T-helper 1 cell treated with Interleukin-12 subunit alpha and Interleukin-12 subunit beta and Interleukin-4 antibody, amounts not matched to agents 30 μg/mL and 1 μg/mL, for 36 hours (primary cell): ENCODE data around the gene AUTS2.

ENCODE experiments used
- H3K27ac Mint-ChIP-seq: one replicate; pipeline ENCODE4 v1.8.0; 2021; ENCODE audit warnings: mild to moderate bottlenecking, mixed read lengths
- H3K27me3 Mint-ChIP-seq: one replicate; pipeline ENCODE4 v1.8.0; 2021; ENCODE audit warnings: low read depth, mixed read lengths
- H3K36me3 Mint-ChIP-seq: one replicate; pipeline ENCODE4 v1.8.0; 2021; ENCODE audit warnings: low read depth, mixed read lengths
- H3K4me1 Mint-ChIP-seq: one replicate; pipeline ENCODE4 v1.8.0; 2021; ENCODE audit warnings: low read depth, mixed read lengths
- H3K4me3 Mint-ChIP-seq: one replicate; pipeline ENCODE4 v1.8.0; 2021; ENCODE audit warnings: mild to moderate bottlenecking, moderate library complexity, mixed read lengths
- H3K9me3 Mint-ChIP-seq: one replicate; pipeline ENCODE4 v1.8.0; 2021; ENCODE audit warnings: mixed read lengths

The AUTS2 gene

DNA sequence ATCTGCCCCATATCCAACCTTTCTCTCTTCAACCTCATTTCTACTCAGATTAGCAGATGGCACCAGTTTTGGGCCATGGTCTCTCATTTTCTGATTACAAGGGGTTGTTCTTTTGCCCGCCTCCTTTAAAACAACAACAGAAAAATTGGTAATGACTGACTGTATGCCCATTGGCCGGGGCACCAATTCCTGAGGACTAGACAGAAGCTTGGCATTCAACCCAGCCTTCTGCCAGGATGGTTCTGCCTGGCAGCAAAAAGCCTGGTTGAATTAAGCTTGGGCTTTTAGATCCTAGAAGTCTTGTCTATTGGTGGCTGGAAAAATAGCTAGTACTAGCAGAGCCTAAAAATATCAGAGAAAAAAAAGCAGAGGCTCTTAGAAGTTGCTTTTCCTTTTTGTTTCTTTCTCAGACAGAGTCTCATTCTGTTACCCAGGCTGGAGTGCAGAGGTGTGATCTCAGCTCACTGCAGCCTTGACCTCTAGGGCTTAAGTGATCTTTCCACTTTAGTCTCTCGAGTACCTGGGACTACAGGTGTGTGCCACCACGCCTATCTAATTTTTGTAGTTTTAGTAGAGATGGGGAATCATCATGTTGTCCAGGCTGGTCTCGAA lies 402.6 kb downstream of the AUTS2 start:
- Mint-ChIP-seq H3K4me1 (no peaks in the 10 kb centered on the region), H3K9me3 (no peaks in the 10 kb centered on the region), H3K27me3 (no peaks in the 10 kb centered on the region), H3K4me3 (no peak overlapping the region), H3K27ac (no peak overlapping the region), H3K36me3 (no peaks in the 10 kb centered on the region)

DNA sequence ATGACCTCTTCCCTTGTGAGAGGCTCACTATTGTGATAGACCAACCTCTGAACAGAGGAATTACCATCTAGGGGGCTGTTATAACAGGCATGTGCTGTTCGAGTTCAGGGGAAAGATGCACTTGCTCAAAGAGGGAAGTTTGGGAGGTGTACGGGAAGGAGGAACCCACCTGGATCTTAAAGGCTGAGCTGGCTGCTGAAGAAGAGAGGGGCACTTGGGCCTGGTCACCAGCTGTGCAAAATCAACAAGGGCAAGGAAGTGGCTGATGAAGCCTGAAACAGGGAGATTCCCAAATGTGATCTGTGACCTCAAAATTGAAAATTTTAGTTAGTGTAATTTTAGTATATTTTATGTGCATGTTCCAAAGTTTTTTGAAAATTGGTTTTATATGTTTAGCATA lies 407.2 kb downstream of the AUTS2 start:
- H3K4me3 Mint-ChIP-seq, result no peak overlapping the region
- H3K4me1 Mint-ChIP-seq, result peaks cover 4% of the 10 kb centered on the region
- no peak overlapping the region for H3K27ac Mint-ChIP-seq
- H3K9me3 Mint-ChIP-seq, result no peaks in the 10 kb centered on the region
- no peaks in the 10 kb centered on the region for H3K27me3 Mint-ChIP-seq
- no peaks in the 10 kb centered on the region for H3K36me3 Mint-ChIP-seq

DNA sequence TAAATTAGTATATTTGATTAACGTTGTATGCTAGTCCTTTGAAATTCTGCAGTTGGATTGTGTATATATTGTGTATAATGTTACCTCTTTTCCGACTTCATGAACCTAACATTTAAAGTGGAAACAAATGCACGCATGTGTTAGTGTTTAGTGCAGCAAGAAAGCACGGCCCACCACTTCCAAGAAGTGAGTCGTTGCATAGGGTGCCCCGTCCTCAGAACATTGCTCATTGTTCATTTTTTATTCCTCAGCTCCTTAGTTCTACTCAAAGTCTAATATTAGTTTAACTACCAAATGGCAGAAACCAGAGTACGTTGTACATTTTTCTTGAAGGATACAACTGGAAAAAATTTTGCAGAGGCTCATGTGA lies 407.6 kb downstream of the AUTS2 start:
- Mint-ChIP-seq H3K4me3 (no peak overlapping the region), H3K27me3 (no peaks in the 10 kb centered on the region), H3K4me1 (peaks cover 4% of the 10 kb centered on the region), H3K27ac (no peak overlapping the region), H3K9me3 (no peaks in the 10 kb centered on the region), H3K36me3 (no peaks in the 10 kb centered on the region)

DNA sequence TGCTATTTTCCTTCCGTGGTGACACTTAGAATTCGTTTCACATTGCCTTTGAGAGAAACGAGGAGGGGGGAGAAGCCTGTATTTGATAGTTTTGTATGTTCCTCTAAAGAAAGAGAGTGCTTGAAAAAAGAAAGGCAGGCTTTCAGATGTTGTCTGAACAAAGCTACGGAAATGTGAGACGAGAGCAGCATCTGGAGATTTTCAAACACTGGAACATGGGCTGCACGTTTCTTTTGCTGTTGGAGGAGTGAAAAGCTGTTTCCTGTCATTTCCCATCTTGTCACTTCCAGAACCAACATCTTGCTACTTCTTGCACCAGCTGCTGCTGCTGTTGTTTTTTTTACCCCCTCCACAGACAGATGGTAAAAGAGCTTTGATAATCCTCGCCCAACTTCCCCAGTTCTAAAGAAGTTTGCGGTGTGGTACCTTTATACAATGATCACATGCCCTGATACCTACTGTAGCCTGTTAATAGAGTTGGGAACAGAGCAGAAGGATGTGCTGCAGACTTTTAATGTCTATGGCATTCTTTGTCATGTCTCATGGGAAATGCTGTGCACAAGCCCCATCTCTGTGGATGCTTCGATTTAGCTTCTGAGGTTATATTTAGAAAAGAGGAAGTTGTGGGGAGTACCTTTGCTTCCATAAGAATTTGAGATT lies 408.1 kb downstream of the AUTS2 start:
- Mint-ChIP-seq H3K4me3 (no peak overlapping the region), H3K4me1 (peaks cover 4% of the 10 kb centered on the region)

DNA sequence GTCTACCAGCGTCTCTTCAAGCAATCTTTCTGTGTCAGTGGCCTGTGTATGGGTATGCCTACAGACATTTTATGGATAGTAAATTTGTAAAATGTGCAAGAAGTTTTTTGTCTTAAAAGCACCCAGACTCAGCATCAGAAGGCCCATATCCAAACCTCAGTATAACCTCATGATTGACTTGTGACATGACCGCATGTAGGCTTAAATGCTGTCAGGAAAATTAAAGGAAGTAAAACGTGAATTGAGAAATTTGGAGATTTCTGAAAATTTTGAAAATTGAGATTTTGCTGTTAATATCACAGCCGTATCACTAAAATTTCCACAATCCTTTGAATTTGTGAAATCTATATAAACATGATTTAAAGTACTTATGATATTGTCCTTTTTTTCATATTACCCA lies 410.2 kb downstream of the AUTS2 start:
- Mint-ChIP-seq H3K4me3 (no peak overlapping the region), H3K27ac (no peak overlapping the region), H3K36me3 (no peaks in the 10 kb centered on the region), H3K27me3 (no peaks in the 10 kb centered on the region), H3K9me3 (no peaks in the 10 kb centered on the region), H3K4me1 (peaks cover 4% of the 10 kb centered on the region)

More for the DNA sequence above, 408.1 kb downstream of the AUTS2 start:
- H3K36me3 Mint-ChIP-seq, result no peaks in the 10 kb centered on the region
- H3K27ac Mint-ChIP-seq, result no peak overlapping the region
- H3K9me3 Mint-ChIP-seq, result no peaks in the 10 kb centered on the region
- H3K27me3 Mint-ChIP-seq, result no peaks in the 10 kb centered on the region

DNA sequence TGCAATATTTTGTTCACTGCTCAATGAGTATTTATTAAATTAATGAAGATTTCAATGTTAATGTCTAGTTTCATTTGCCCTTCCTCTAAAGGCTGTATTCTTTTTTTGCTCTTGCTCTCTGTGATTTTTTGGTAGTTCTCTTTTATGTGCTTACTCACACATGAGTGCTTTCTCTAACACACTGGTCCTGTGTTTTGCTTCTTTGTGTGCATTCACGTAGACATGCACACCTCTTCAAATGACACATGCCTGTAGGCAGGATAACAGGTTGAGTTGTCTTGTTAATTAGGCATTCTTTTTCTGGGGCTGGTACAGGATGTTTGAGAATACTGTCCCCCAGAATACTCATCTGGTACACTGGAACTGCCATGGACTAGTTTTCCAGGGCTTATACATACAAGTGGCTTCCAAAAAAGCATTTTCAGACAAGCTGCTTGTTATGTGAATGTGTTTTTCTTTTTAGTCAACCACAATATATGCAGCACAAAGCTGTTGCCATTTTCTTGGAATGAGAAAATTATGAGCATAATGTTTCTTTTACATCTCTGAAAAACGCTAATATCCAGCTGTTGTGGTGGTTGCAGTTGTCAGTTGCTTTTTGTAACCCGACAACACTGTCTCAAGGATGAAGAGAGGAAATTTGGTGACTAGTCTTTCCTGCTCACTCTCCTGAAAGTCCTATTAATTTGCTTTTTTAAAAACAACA lies 416.4 kb downstream of the AUTS2 start:
- Mint-ChIP-seq H3K9me3 (no peaks in the 10 kb centered on the region), H3K4me1 (no peaks in the 10 kb centered on the region), H3K27ac (no peak overlapping the region), H3K36me3 (no peaks in the 10 kb centered on the region), H3K4me3 (no peak overlapping the region), H3K27me3 (no peaks in the 10 kb centered on the region)

DNA sequence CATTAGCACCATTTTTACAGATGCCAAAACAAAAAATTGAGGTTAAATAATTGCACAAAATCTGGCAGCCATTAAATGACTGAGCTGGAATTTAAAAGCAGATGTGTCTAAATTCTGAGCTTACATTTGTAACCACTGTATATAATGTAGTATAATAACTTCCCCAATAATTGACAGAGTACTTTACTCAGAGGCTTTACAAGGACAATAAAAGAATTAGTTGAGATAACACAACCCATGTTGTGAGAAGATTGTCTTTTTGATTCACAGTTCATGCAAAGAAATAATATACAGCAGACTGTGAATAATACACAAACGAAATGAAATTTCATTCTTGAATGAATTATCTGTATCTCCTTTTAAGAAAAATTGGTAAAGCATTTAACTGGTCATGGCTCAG lies 417.1 kb downstream of the AUTS2 start:
- no peaks in the 10 kb centered on the region for H3K4me1 Mint-ChIP-seq
- no peaks in the 10 kb centered on the region for H3K27me3 Mint-ChIP-seq
- H3K27ac Mint-ChIP-seq, result no peak overlapping the region
- no peak overlapping the region for H3K4me3 Mint-ChIP-seq
- no peaks in the 10 kb centered on the region for H3K9me3 Mint-ChIP-seq
- no peaks in the 10 kb centered on the region for H3K36me3 Mint-ChIP-seq

DNA sequence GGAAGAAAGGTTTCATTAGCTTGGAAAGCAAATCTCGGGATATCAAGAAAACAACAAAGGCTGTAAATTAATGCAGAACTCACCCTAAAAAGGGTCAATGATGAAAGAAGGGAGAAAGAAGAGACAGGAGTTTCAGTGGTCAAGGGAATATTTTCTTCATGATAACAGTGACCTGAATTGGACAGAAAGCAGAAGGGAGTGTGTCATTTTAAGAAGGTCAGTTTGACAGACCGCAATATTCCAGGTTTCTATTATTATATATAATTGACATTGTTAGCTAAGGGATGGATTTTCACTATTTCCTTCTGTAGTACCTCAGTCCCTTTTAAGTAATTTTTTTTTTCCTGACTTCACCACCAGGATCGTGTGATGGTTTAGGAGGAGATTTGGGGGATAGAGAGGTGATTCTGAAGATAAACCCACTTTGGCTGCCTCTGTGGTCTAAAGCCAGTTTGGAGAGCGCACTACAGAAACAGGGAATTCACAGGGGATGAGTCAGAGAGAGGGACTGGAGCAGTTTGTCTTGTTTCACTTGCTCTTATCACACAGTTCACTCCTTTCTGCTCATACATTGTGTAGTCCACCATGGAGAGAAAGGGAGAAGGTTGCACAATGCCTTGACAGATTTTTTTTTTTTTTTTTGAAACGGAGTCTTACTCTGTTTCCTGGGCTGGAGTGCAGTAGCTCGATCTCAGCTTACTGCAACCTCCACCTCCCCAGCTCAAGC lies 417.9 kb downstream of the AUTS2 start:
- H3K9me3 Mint-ChIP-seq, result no peaks in the 10 kb centered on the region
- H3K4me3 Mint-ChIP-seq, result no peak overlapping the region
- no peak overlapping the region for H3K27ac Mint-ChIP-seq
- H3K36me3 Mint-ChIP-seq, result no peaks in the 10 kb centered on the region
- no peaks in the 10 kb centered on the region for H3K27me3 Mint-ChIP-seq
- H3K4me1 Mint-ChIP-seq, result no peaks in the 10 kb centered on the region

DNA sequence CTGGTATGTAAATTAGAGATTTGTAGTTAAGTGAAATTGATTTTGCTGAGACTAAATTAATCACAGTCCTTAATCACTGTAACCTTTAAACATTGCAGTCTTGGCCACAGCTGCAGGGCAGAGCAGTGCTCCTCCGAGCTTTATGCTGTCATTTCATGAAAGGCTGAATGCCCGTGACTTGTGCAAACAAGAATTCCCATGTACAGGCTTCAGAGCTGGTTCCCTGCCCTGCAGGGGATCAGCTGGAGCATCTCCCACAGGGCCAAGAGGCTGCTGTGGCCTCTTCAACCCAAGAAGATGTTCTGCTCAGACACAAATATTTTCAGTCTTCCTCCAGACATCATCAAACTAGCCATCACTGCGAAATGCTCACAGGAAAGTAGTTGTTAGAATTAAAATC lies 419.1 kb downstream of the AUTS2 start:
- Mint-ChIP-seq H3K27ac (no peak overlapping the region), H3K9me3 (no peaks in the 10 kb centered on the region), H3K4me3 (no peak overlapping the region), H3K36me3 (no peaks in the 10 kb centered on the region), H3K4me1 (no peaks in the 10 kb centered on the region), H3K27me3 (no peaks in the 10 kb centered on the region)

DNA sequence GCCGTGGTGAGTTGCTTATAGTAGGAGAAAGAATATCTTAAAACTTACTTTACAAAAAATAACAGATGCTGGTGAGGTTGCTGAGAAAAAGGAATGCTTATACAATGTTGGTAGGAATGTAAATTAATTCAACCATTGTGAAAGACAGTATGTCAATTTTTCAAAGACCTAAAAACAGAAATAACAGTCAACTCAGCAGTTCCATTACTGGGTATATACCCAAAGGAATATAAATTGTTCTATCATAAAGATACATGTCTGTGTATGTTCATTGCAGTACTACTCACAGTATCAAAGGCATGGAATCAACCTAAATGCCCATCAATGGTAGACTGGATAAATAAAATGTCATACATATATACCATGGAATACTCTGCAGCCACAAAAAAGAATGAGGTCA lies 420.4 kb downstream of the AUTS2 start:
- no peaks in the 10 kb centered on the region for H3K27me3 Mint-ChIP-seq
- H3K4me1 Mint-ChIP-seq, result no peaks in the 10 kb centered on the region
- H3K4me3 Mint-ChIP-seq, result no peak overlapping the region
- H3K36me3 Mint-ChIP-seq, result no peaks in the 10 kb centered on the region
- H3K9me3 Mint-ChIP-seq, result no peaks in the 10 kb centered on the region
- H3K27ac Mint-ChIP-seq, result no peak overlapping the region

DNA sequence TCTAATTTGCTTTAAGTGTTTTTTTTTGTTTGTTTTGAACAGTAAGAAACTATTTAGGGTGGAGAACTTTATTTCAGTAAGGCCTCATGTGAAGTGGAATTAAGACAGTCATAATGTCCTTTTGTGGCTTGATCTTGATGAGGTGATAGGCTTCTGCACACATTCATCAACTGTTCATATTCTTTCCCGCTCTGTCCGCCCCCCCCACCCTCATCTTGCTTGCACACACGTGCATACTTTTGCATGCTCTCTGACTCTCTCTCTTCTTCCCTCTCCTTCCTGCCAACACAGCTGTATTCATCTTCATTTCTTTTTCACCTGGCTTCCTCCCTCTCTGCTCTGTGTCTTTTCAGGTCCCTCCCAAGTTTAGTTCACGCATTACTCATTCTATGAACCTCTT lies 429.6 kb downstream of the AUTS2 start:
- no peaks in the 10 kb centered on the region for H3K36me3 Mint-ChIP-seq
- H3K27ac Mint-ChIP-seq, result no peak overlapping the region
- no peak overlapping the region for H3K4me3 Mint-ChIP-seq
- H3K4me1 Mint-ChIP-seq, result no peaks in the 10 kb centered on the region
- H3K27me3 Mint-ChIP-seq, result no peaks in the 10 kb centered on the region
- H3K9me3 Mint-ChIP-seq, result no peaks in the 10 kb centered on the region

DNA sequence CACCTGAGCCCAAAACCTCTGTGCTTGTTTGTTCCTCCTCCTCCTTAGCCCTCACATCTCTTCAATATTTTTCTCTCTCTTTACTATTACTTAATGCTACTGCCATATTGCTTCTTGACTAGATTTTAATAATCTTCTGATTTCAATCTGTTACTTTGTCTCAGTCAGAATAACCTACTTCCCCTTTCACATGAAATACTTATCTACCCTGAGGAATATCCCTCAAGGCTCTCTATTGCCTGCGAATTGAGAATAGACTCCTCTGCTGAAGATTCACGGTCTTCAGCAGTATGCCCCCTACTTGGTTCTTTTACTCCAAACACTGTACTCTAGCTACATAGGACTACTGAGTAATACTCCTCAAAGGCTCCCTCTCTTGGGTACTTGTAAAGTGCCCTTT lies 430.3 kb downstream of the AUTS2 start:
- no peaks in the 10 kb centered on the region for H3K4me1 Mint-ChIP-seq
- no peaks in the 10 kb centered on the region for H3K9me3 Mint-ChIP-seq
- H3K27ac Mint-ChIP-seq, result no peak overlapping the region
- H3K4me3 Mint-ChIP-seq, result no peak overlapping the region
- no peaks in the 10 kb centered on the region for H3K27me3 Mint-ChIP-seq
- no peaks in the 10 kb centered on the region for H3K36me3 Mint-ChIP-seq

DNA sequence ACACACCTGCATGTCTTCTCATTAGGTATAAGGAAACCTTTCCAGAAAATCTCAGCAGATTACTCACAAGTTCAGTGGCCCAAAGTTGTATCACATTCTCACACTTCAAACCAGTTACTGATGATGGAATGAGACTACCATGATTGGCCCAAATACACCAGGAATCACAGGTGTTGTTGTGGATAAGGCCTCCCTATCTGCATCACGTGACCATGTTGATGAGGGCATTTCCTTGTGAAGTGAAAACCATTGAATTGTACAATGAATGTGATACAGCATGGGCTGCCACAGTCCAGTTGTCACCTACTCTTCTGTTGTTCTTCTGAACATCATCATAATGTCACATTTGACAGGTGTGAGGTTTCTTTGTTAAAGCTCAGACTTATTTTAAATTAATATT lies 431.7 kb downstream of the AUTS2 start:
- H3K4me3 Mint-ChIP-seq, result no peak overlapping the region
- H3K4me1 Mint-ChIP-seq, result no peaks in the 10 kb centered on the region
- no peaks in the 10 kb centered on the region for H3K36me3 Mint-ChIP-seq
- H3K27ac Mint-ChIP-seq, result no peak overlapping the region
- no peaks in the 10 kb centered on the region for H3K9me3 Mint-ChIP-seq
- H3K27me3 Mint-ChIP-seq, result no peaks in the 10 kb centered on the region

DNA sequence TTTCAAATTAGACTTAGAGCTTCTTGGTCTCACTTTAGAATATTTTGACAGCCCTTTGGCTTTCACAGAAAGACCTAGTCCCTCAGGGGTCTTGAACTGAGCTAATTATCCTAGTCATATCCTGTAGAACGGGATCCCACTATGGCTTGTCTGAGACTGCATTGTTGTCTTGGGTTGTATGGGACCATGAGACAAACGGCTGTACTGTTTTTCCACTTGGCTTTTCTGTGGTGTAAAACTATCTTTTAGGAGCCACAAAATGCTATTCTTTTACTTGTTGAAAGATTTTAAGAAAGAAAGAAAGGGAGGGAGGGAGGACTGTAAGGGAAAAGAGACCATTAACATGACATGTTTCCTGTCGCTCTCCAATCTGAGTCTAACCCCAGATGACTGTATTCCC lies 432.5 kb downstream of the AUTS2 start:
- Mint-ChIP-seq H3K27ac (no peak overlapping the region), H3K4me1 (no peaks in the 10 kb centered on the region), H3K9me3 (no peaks in the 10 kb centered on the region), H3K36me3 (no peaks in the 10 kb centered on the region), H3K27me3 (no peaks in the 10 kb centered on the region), H3K4me3 (no peak overlapping the region)

DNA sequence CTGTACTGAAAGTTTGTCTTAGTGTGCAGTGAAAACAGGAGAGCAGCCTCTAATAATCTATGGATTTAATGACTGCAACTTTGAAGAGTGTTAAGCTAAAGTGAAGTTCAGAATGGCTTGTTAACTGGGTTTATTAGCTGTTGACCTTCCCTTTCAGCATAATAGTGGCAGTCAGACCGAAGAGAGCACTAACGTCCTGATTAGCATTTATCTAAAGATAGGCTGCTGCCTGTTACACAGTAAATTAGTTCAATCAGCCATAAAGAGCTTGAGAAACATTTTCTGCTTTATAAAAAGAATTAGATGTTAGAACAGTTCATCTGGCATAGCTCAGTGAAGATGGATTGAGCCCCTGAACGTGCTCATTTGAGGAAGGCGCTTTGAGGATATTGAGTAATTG lies 433.0 kb downstream of the AUTS2 start:
- Mint-ChIP-seq H3K9me3 (no peaks in the 10 kb centered on the region), H3K36me3 (no peaks in the 10 kb centered on the region), H3K27ac (no peak overlapping the region), H3K4me3 (no peak overlapping the region), H3K4me1 (no peaks in the 10 kb centered on the region), H3K27me3 (no peaks in the 10 kb centered on the region)
